ENCODE results near the gene GIGYF2. TPM values are rescaled to one million over a fixed set of nuclear protein-coding genes. Genes with fewer than 3 reads are reported as not detected.

GIGYF2 gene
- total RNA-seq, 6 donors from 2014 or later: 54.7 to 127 (median 70.8) TPM

DNA sequence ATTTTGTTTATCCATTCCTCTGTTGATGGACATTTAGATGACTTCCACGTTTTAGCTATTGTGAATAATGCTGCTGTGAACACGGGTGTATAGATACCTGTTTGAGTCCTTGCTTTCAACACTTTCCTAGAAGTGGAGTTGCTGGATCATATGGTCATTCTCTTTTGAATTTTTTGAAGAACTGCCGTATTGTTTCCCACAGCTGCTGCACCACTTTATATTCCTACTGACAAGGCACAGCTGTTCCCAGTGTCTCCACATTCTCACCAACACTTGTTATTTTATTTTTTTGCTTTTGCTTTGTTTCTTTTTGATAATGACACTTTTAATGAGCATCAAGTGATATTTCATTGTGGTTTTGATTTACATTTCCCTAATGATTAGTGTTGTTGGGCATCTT lies 120.6 kb downstream of the GIGYF2 start:
- peaks cover 8 to 17% (median 16%) of the 10 kb centered on the region in 4 donors for H3K4me1 ChIP-seq
- H3K27me3 ChIP-seq: no peaks in the 10 kb centered on the region
- H3K36me3 ChIP-seq: peaks cover 0 to 87% (median 35%) of the 10 kb centered on the region in 4 donors
- ATAC-seq (ENCODE audit: low FRiP score in 2 of 2) (no peak), DNase-seq (no peak)
- no peak overlapping the region for H3K4me3 ChIP-seq
- 78 to 79% methylated on average over 3 of the region's 3 CpGs for WGBS, 2 donors
- TF ChIP-seq POLR2A (IDR thresholded peaks at IDR 0.05) (no peak), POLR2AphosphoS5 (IDR thresholded peaks at IDR 0.05) (no peak), EP300 (IDR thresholded peaks at IDR 0.05) (no peak), CTCF (IDR thresholded peaks at IDR 0.05) (no peak)
- no peaks in the 10 kb centered on the region for H3K9me3 ChIP-seq
- no peak overlapping the region for H3K27ac ChIP-seq

DNA sequence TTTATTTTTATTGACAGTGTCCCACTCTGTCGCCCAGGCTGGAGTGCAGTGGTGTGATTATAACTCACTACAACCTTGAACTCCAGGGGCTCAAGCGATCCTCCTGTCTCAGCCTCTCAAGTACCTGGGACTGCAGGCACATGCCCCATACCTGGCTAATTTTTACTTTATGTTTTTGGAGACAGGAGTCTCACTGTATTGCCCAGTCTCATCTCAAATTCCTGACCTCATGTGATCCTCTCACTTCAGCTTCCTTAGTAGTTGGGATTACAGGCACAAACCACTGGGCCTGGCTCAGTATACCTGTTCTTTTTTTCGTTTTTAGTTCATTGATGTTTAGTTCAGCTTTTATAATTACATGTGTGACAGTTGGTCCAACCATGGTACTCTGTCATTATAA lies 132.9 kb downstream of the GIGYF2 start:
- Histone ChIP-seq H3K4me3 (no peak overlapping the region), H3K27me3 (no peaks in the 10 kb centered on the region), H3K27ac (no peak overlapping the region), H3K36me3 (peaks cover 28 to 92% (median 45%) of the 10 kb centered on the region in 4 donors), H3K9me3 (no peaks in the 10 kb centered on the region), H3K4me1 (no peaks in the 10 kb centered on the region)
- DNase-seq (no peak), ATAC-seq (ENCODE audit: low FRiP score in 2 of 2) (no peak)
- TF ChIP-seq CTCF (IDR thresholded peaks at IDR 0.05) (no peak), POLR2A (IDR thresholded peaks at IDR 0.05) (no peak), POLR2AphosphoS5 (IDR thresholded peaks at IDR 0.05) (no peak), EP300 (IDR thresholded peaks at IDR 0.05) (no peak)
- 76 to 93% methylated on average over 3 of the region's 3 CpGs for WGBS, 2 donors

- ATAC-seq (ENCODE audit: low FRiP score in 2 of 2) (no peak), DNase-seq (no peak)
- Histone ChIP-seq H3K9me3 (no peaks in the 10 kb centered on the region), H3K27ac (no peak overlapping the region), H3K36me3 (peaks cover 28 to 91% (median 45%) of the 10 kb centered on the region in 4 donors), H3K27me3 (no peaks in the 10 kb centered on the region), H3K4me3 (no peak overlapping the region), H3K4me1 (no peaks in the 10 kb centered on the region)
- no peak for TF ChIP-seq POLR2A (IDR thresholded peaks at IDR 0.05)
- TF ChIP-seq CTCF (IDR thresholded peaks at IDR 0.05): no peak
- TF ChIP-seq EP300 (IDR thresholded peaks at IDR 0.05): no peak
- no peak for TF ChIP-seq POLR2AphosphoS5 (IDR thresholded peaks at IDR 0.05)
- 87 to 93% methylated on average over 3 of the region's 3 CpGs for WGBS, 2 donors
Observed at GRCh38 chr2:232831496-232831895, 134.4 kb downstream of the GIGYF2 start.

- DNase-seq (no peak), ATAC-seq (ENCODE audit: low FRiP score in 2 of 2) (no peak)
- Histone ChIP-seq H3K4me3 (no peak overlapping the region), H3K9me3 (no peaks in the 10 kb centered on the region), H3K27ac (no peak overlapping the region), H3K36me3 (peaks cover 28 to 82% (median 49%) of the 10 kb centered on the region in 4 donors), H3K27me3 (no peaks in the 10 kb centered on the region), H3K4me1 (peaks cover 8 to 15% (median 13%) of the 10 kb centered on the region in 4 donors)
- TF ChIP-seq POLR2AphosphoS5 (IDR thresholded peaks at IDR 0.05): no peak
- TF ChIP-seq CTCF (IDR thresholded peaks at IDR 0.05): no peak
- TF ChIP-seq EP300 (IDR thresholded peaks at IDR 0.05): no peak
- no peak for TF ChIP-seq POLR2A (IDR thresholded peaks at IDR 0.05)
- WGBS, 2 donors: 92 to 100% methylated on average over 1 of the region's 1 CpG
Observed at GRCh38 chr2:232833830-232834229, 136.7 kb downstream of the GIGYF2 start.

DNA sequence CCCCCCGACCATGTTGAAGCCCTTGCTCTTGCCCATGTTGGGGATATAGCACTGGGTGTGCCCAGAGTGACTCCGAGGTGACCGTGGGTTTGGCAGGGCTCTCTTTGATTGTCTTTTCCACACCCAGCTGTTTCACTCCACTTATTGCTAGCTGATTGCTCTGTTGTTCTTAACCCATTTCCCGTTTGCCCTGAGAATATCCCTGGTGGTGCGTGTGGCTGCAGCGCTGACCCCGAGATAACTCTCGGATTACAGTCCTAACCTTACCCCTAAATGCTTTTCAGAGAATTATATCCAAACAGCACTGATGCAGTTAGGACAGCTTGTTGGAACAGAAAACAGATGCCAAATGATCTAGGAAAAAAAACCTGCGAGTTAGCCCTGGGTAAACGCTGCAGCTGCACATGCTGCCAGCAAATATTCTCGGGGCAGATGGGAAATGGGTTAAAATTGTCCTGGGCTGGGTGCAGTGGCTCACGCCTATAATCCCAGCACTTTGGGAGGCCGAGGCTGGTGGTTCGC lies 138.6 kb downstream of the GIGYF2 start:
- H3K27ac ChIP-seq: no peak overlapping the region
- H3K4me3 ChIP-seq: no peak overlapping the region
- DNase-seq: no peak
- H3K27me3 ChIP-seq: no peaks in the 10 kb centered on the region
- ATAC-seq (ENCODE audit: low FRiP score in 2 of 2): no peak
- H3K4me1 ChIP-seq: peaks cover 16 to 25% (median 21%) of the 10 kb centered on the region in 4 donors
- peaks cover 28 to 80% (median 50%) of the 10 kb centered on the region in 4 donors for H3K36me3 ChIP-seq
- TF ChIP-seq POLR2AphosphoS5 (IDR thresholded peaks at IDR 0.05): no peak
- no peak for TF ChIP-seq EP300 (IDR thresholded peaks at IDR 0.05)
- no peak for TF ChIP-seq POLR2A (IDR thresholded peaks at IDR 0.05)
- no peaks in the 10 kb centered on the region for H3K9me3 ChIP-seq
- 70 to 87% methylated on average over 14 of the region's 14 CpGs for WGBS, 2 donors
